B cell (primary cell): ENCODE data around the gene COA6. TPM values are rescaled to one million over a fixed set of nuclear protein-coding genes. Genes with fewer than 3 reads are reported as not detected.
A peak's percentile ranks its signal among the peaks of the same experiment; 100 is the strongest.

Experiments used
- ATAC-seq: fragments of 200-7000 bp; cut with Tn5 transposase; one replicate; pipeline ENCODE4 v1.10.0; 2021; ENCODE audit warnings: low read depth, mild to moderate bottlenecking, moderate number of reproducible peaks, moderate library complexity
- CTCF ChIA-PET: fragments of 350-600 bp; sonication (Branson Sonifier 250); formaldehyde crosslinking; loops from one replicate; lab custom pipeline; 2021; ENCODE audit warnings: antibody characterized with exemption, inconsistent platforms; lab: Charles Lee
- POLR2A ChIA-PET: fragments of 350-600 bp; sonication (Branson Sonifier 250); formaldehyde crosslinking; loops from one replicate; lab custom pipeline; 2021; ENCODE audit warnings: antibody characterized with exemption; lab: Charles Lee
- DNase-seq: peaks from one replicate; pipeline ENCODE4 v3.0.0; 2013
- H2AFZ ChIP-seq: 2 replicates; pipeline ENCODE4 v1.6.1; 2012; ENCODE audit warnings: mild to moderate bottlenecking, low read depth, low read length; ENCODE audit not compliant: insufficient read depth, poor library complexity, severe bottlenecking
- H3K27ac ChIP-seq, 2 donors: 1 replicate in 1 of 2; 2 replicates in 1 of 2; pipeline ENCODE4 v1.5.1; 2012 to 2013; ENCODE audit warnings: low read length in 2 of 2, mild to moderate bottlenecking in 2 of 2, moderate library complexity in 1 of 2
- H3K27me3 ChIP-seq, 4 experiments: fragments of 200-600 bp in 1 of 4; sonication (generic) in 1 of 4; replicated peaks in 1 of 4; 1 replicate in 2 of 4; 2 replicates in 2 of 4; pipeline versions ENCODE4 v1.6.1 to v1.7.0; 2013 to 2016; ENCODE audit warnings: low read length in 3 of 4, mild to moderate bottlenecking in 2 of 4, mixed read lengths in 1 of 4, moderate library complexity in 1 of 4; ENCODE audit not compliant: insufficient read depth in 4 of 4, control insufficient read depth in 3 of 4; ENCODE audit errors: control extremely low read depth in 1 of 4
- H3K36me3 ChIP-seq, 2 experiments: replicated peaks in 1 of 2; 1 replicate in 1 of 2; 2 replicates in 1 of 2; pipeline versions ENCODE4 v1.6.1 to v1.7.1; 2013; ENCODE audit warnings: low read length in 1 of 2; ENCODE audit not compliant: insufficient read depth in 2 of 2, control insufficient read depth in 1 of 2; ENCODE audit errors: control extremely low read depth in 1 of 2, extremely low read depth in 1 of 2
- H3K4me1 ChIP-seq, 2 donors: fragments of 200-600 bp in 1 of 2; sonication (generic) in 1 of 2; 1 replicate in 1 of 2; 2 replicates in 1 of 2; pipeline versions ENCODE4 v1.5.1 to v1.6.1; 2013 to 2017; ENCODE audit warnings: low read length in 2 of 2; ENCODE audit not compliant: control insufficient read depth in 2 of 2, insufficient read depth in 2 of 2
- H3K4me2 ChIP-seq: replicated peaks from 2 replicates; pipeline ENCODE3; 2012; ENCODE audit warnings: mild to moderate bottlenecking, low read depth, low read length; ENCODE audit not compliant: poor library complexity, severe bottlenecking
- H3K4me3 ChIP-seq, 5 experiments: fragments of 200-600 bp in 1 of 5; sonication (generic) in 1 of 5; 1 replicate in 3 of 5; 2 replicates in 2 of 5; pipeline versions ENCODE4 v1.5.1 to v1.7.0; 2011 to 2016; ENCODE audit warnings: low read length in 4 of 5, mild to moderate bottlenecking in 4 of 5, low read depth in 2 of 5, control low read depth in 1 of 5, moderate library complexity in 1 of 5; ENCODE audit not compliant: insufficient read depth in 1 of 5; ENCODE audit errors: control extremely low read depth in 1 of 5, extremely low read depth in 1 of 5
- H3K79me2 ChIP-seq: fragments of 200-600 bp; sonication (generic); one replicate; pipeline ENCODE4 v1.6.0; 2016; ENCODE audit warnings: low read length; ENCODE audit not compliant: control insufficient read depth, insufficient read depth
- H3K9ac ChIP-seq: fragments of 200-600 bp; sonication (generic); 2 replicates; pipeline ENCODE4 v1.6.1; 2017; ENCODE audit warnings: mild to moderate bottlenecking, low read length, moderate library complexity
- H3K9me3 ChIP-seq, 3 donors: one replicate each; pipeline versions ENCODE4 v1.6.1 to v1.7.1; 2013; ENCODE audit warnings: low read length in 2 of 3; ENCODE audit not compliant: control insufficient read depth in 2 of 3, insufficient read depth in 1 of 3; ENCODE audit errors: control extremely low read depth in 1 of 3
- H4K20me1 ChIP-seq: 2 replicates; pipeline ENCODE4 v1.6.0; 2012; ENCODE audit warnings: mild to moderate bottlenecking, low read length; ENCODE audit not compliant: insufficient read depth, control insufficient read depth, poor library complexity, severe bottlenecking
- H3K27ac Mint-ChIP-seq: one replicate; pipeline ENCODE4 v1.8.0; 2021; ENCODE audit warnings: mixed read lengths
- H3K27me3 Mint-ChIP-seq: one replicate; pipeline ENCODE4 v1.8.0; 2021; ENCODE audit warnings: mixed read lengths
- H3K4me1 Mint-ChIP-seq: one replicate; pipeline ENCODE4 v1.8.0; 2021; ENCODE audit warnings: mixed read lengths
- H3K4me3 Mint-ChIP-seq: one replicate; pipeline ENCODE4 v1.8.0; 2021; ENCODE audit warnings: mixed read lengths
- H3K9me3 Mint-ChIP-seq: one replicate; pipeline ENCODE4 v1.8.0; 2022; ENCODE audit warnings: mixed read lengths; ENCODE audit not compliant: insufficient read depth
- EZH2 ChIP-seq: IDR thresholded peaks from 2 replicates; pipeline ENCODE4 v1.6.1; 2012; ENCODE audit warnings: borderline replicate concordance, low read depth, mild to moderate bottlenecking, moderate library complexity, low read length; ENCODE audit not compliant: insufficient read depth, poor library complexity, severe bottlenecking
- WGBS: methylation state at CpG from one replicate; pipeline ENCODE4 v1.1.5; 2013; ENCODE audit warnings: missing lambda C conversion rate; ENCODE audit not compliant: insufficient coverage; 5-methylcytosine and 5-hydroxymethylcytosine counted together
- intact Hi-C: fragments of 100-400 bp; cut with micrococcal nuclease; formaldehyde crosslinking; loops from one replicate; pipeline ENCODE4 v1.10.0; 2022
- polyA plus RNA-seq: library from polyadenylated mRNA; depleted of rRNA; stranded (reverse); fragments of >200 nt; gene quantifications from 2 replicates; pipeline ENCODE4 v1.2.3, GENCODE V29; 2012
- total RNA-seq, 2 donors: library from RNA; stranded (reverse); fragments of 120-200 nt in 1 of 2; gene quantifications; 1 replicate in 1 of 2; 2 replicates in 1 of 2; pipeline versions ENCODE4 v1.2.3 to v1.2.4, GENCODE V29; 2013 to 2022
- TF ChIP-seq, protein P1 (sequence below): fragments of 200-600 bp; IDR thresholded peaks from one replicate; pipeline ENCODE4 v1.8.0; 2022; ENCODE audit warnings: antibody characterized with exemption, mild to moderate bottlenecking

COA6 gene
- total and polyA plus RNA-seq, 2 donors (not counting 1 experiment from before 2014, with no cell fraction given), result 5.7 to 14.8 TPM

DNA sequence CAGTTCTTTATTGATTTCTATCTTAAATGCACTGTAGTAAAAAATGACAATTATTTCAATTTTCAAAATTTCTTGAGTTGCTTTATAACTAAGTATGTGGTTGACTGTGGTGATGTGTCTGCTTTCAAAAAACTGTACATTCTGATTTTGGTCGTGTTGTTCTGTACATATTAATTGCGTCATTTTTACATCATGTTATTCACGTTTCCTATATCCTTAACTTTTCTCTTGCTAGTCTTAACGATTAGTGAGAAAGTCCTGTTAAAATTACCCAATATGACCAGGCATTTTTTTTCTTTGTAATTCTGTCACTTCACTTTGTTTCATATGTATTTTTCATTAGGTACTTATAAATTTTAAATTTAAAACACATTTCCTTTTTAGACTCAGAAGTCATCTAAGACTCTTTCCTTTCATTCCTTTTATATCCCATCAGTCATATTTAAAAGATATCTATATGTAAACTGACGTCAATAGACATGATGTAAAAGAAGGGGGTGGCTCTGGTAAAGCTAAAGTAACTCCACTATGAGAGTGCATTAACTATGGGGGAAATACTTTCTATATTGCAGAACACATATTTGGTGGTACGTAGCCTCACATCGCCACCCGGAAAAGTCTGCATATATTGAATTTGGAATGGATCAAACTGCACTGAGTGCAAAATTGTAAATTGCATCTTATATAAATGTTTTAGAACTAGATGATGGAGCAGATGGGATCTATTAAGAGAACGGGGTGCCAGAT, 1.1 kb upstream of the COA6 start:
- TF ChIP-seq, protein P1, sequence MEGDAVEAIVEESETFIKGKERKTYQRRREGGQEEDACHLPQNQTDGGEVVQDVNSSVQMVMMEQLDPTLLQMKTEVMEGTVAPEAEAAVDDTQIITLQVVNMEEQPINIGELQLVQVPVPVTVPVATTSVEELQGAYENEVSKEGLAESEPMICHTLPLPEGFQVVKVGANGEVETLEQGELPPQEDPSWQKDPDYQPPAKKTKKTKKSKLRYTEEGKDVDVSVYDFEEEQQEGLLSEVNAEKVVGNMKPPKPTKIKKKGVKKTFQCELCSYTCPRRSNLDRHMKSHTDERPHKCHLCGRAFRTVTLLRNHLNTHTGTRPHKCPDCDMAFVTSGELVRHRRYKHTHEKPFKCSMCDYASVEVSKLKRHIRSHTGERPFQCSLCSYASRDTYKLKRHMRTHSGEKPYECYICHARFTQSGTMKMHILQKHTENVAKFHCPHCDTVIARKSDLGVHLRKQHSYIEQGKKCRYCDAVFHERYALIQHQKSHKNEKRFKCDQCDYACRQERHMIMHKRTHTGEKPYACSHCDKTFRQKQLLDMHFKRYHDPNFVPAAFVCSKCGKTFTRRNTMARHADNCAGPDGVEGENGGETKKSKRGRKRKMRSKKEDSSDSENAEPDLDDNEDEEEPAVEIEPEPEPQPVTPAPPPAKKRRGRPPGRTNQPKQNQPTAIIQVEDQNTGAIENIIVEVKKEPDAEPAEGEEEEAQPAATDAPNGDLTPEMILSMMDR, result no peak
- TF ChIP-seq EZH2, result no peak
- WGBS, result no CpG with 5 or more reads among the region's 9 CpGs
- peaks cover 0 to 18% of the 10 kb centered on the region in 2 experiments for H3K36me3 ChIP-seq
- peaks cover 13 to 16% of the 10 kb centered on the region in 2 donors for H3K4me1 ChIP-seq
- H3K9ac ChIP-seq, result peak overlapping the region; percentile 88
- ATAC-seq (no peak), DNase-seq (no peak)
- H3K9me3 Mint-ChIP-seq, result no peaks in the 10 kb centered on the region
- no peak overlapping the region for H3K27ac ChIP-seq
- H3K79me2 ChIP-seq, result peaks cover 31% of the 10 kb centered on the region
- ChIA-PET CTCF (no interaction called here), POLR2A (interaction anchor here (1.5 kb wide), 1 partner anchor 106 kb away, joined by 6 read pairs; no protein-coding TSS in a partner anchor)
- no peaks in the 10 kb centered on the region for H4K20me1 ChIP-seq
- H3K27me3 ChIP-seq, result no peaks in the 10 kb centered on the region
- peak overlapping the region; percentile 86 for H2AFZ ChIP-seq
- peak overlapping the region; percentile 60 to 96 (median 86) for H3K4me3 ChIP-seq
- peaks cover 33% of the 10 kb centered on the region for H3K4me1 Mint-ChIP-seq
- no peaks in the 10 kb centered on the region for H3K27me3 Mint-ChIP-seq
- H3K27ac Mint-ChIP-seq, result peak overlapping the region; percentile 100
- no peaks in the 10 kb centered on the region for H3K9me3 ChIP-seq
- intact Hi-C loops, result loop anchor here (2.0 to 5.0 kb wide), 3 partner anchors 27 to 790 kb away; partner anchors contain the start of genes RBM34 and TOMM20
- peak overlapping the region; percentile 87 for H3K4me2 ChIP-seq
- H3K4me3 Mint-ChIP-seq, result peak overlapping the region; percentile 100

DNA sequence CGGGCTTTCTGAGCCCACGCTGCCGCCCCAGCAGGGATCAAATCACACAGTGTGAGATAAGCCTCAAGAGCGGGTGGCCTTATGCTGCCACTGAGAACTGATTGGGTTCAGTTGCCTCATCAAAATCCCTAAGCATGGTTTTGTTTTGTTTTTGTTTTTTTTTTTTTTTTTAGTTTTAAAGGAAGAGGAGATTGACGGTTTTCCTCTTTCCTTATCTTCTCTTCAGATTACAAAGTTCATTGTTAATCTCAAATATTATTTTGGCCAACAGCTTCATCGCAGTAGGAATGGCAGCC, 651 bp downstream of the COA6 start:
- intact Hi-C loops, result loop anchor here (1.0 to 5.0 kb wide), 8 partner anchors 17 to 1130 kb away; partner anchors contain the start of genes ARID4B, B3GALNT2, GGPS1 and RBM34
- TF ChIP-seq EZH2, result no peak
- TF ChIP-seq, protein P1, result no peak
- DNase-seq, result no peak
- WGBS, result 0% methylated on average over 4 of the region's 6 CpGs
- peak overlapping the region; percentile 100 for H3K27ac Mint-ChIP-seq
- ChIA-PET POLR2A (interaction anchor here (0.6 to 1.5 kb wide), 8 partner anchors 17 to 1568 kb away, joined by 3 to 6 read pairs (median 5); partner anchors contain the start of gene RBM34), CTCF (interaction anchor here (0.7 to 1.9 kb wide), 7 partner anchors 25 to 1131 kb away, joined by 3 to 8 read pairs (median 3); no protein-coding TSS in a partner anchor)
- Histone ChIP-seq H3K4me1 (peaks cover 13 to 16% of the 10 kb centered on the region in 2 donors), H2AFZ (peak overlapping the region; percentile 86), H3K9me3 (no peaks in the 10 kb centered on the region), H3K27me3 (no peaks in the 10 kb centered on the region), H3K9ac (peak overlapping the region; percentile 88), H3K4me2 (peak overlapping the region; percentile 87), H3K79me2 (peaks cover 44% of the 10 kb centered on the region), H3K27ac (peak overlapping the region; percentile 91 to 96), H3K36me3 (peaks cover 2 to 26% of the 10 kb centered on the region in 2 experiments), H3K4me3 (peak overlapping the region; percentile 60 to 94 (median 86)), H4K20me1 (no peaks in the 10 kb centered on the region)
- no peaks in the 10 kb centered on the region for H3K9me3 Mint-ChIP-seq
- H3K4me3 Mint-ChIP-seq, result peak overlapping the region; percentile 100
- H3K27me3 Mint-ChIP-seq, result no peaks in the 10 kb centered on the region
- H3K4me1 Mint-ChIP-seq, result peaks cover 33% of the 10 kb centered on the region
- ATAC-seq, result peak; percentile 16
